Gastrocnemius medialis (tissue), 4 donors: ENCODE results near the gene ERI3. TPM values are rescaled to one million over a fixed set of nuclear protein-coding genes. Genes with fewer than 3 reads are reported as not detected.

Experiments
- ATAC-seq, 2 donors: fragments of 150-250 bp; one replicate each; pipeline ENCODE4 v1.9.1; 2016
- DNase-seq, 2 donors: peaks; one replicate each; pipeline ENCODE4 v3.0.0-alpha.2; 2019
- H3K27ac ChIP-seq, 4 donors: fragments of 200-600 bp; sonication (generic); 1 replicate in 1 of 4; 2 replicates in 3 of 4; pipeline ENCODE4 v1.5.1; 2016 to 2018; ENCODE audit warnings: mild to moderate bottlenecking in 2 of 4, moderate library complexity in 1 of 4
- H3K27me3 ChIP-seq, 3 donors: fragments of 200-600 bp; sonication (generic) in 2 of 3; 1 replicate in 1 of 3; 2 replicates in 2 of 3; pipeline versions ENCODE4 v1.5.1 to v1.6.0; 2016 to 2019; ENCODE audit warnings: mild to moderate bottlenecking in 1 of 3, moderate library complexity in 1 of 3
- H3K36me3 ChIP-seq, 2 donors: fragments of 200-600 bp; sonication (generic) in 1 of 2; one replicate each; pipeline ENCODE4 v1.5.1; 2017 to 2018
- H3K4me1 ChIP-seq, 2 donors: fragments of 200-600 bp; sonication (generic) in 1 of 2; one replicate each; pipeline ENCODE4 v1.5.1; 2016 to 2017; ENCODE audit warnings: mild to moderate bottlenecking in 2 of 2
- H3K4me3 ChIP-seq, 4 donors: fragments of 200-600 bp; sonication (generic) in 3 of 4; 1 replicate in 1 of 4; 2 replicates in 3 of 4; pipeline ENCODE4 v1.5.1; 2016 to 2019; ENCODE audit warnings: mild to moderate bottlenecking in 2 of 4
- H3K9me3 ChIP-seq, 3 donors: fragments of 200-600 bp; sonication (generic) in 2 of 3; 1 replicate in 1 of 3; 2 replicates in 2 of 3; pipeline ENCODE4 v1.5.1; 2016 to 2019
- CTCF ChIP-seq, 5 experiments: fragments of 450-650 bp in 3 of 5; fragments of 200-600 bp in 2 of 5; sonication (generic) in 2 of 5; IDR thresholded peaks in 4 of 5; conservative IDR thresholded peaks in 1 of 5; 1 replicate in 4 of 5; 2 replicates in 1 of 5; pipeline ENCODE4 v1.5.1; 2016 to 2019; ENCODE audit warnings: antibody characterized with exemption in 5 of 5, mild to moderate bottlenecking in 3 of 5, moderate library complexity in 3 of 5
- POLR2A ChIP-seq, 2 donors: fragments of 450-650 bp; IDR thresholded peaks; one replicate each; pipeline ENCODE4 v1.6.1; 2017; ENCODE audit warnings: antibody characterized with exemption in 2 of 2, mild to moderate bottlenecking in 2 of 2, moderate library complexity in 2 of 2
- in situ Hi-C, 4 donors: fragments of 200-750 bp; cut with MboI; loops; one replicate each; pipeline versions ENCODE4 v1.15.0 to v1.8.0; 2017; ENCODE audit warnings: low sequenced_read_pairs in 4 of 4
- intact Hi-C: fragments of 100-400 bp; cut with DNase I; formaldehyde crosslinking; loops from one replicate; pipeline ENCODE4 v1.15.1; 2023; ENCODE audit warnings: low total_unique reads
- total RNA-seq, 4 donors: library from RNA; depleted of rRNA; stranded (reverse); fragments of >200 nt; gene quantifications; one replicate each; pipeline versions ENCODE4 v1.1.0 to v1.2.3, GENCODE V29; 2016

ERI3 gene
- total RNA-seq, 4 donors from 2014 or later, result 53.8 to 101 (median 79.8) TPM

- intact Hi-C loops, result loop anchor here (5.0 kb wide), 1 partner anchor 107 kb away; no protein-coding TSS in a partner anchor
- Histone ChIP-seq H3K27me3 (no peaks in the 10 kb centered on the region), H3K4me3 (no peak overlapping the region), H3K27ac (peak overlapping the region in 3 of 4 donors; percentile 4 to 48 (median 14)), H3K4me1 (peaks cover 39 to 53% of the 10 kb centered on the region in 2 donors), H3K36me3 (peaks cover 0 to 5% of the 10 kb centered on the region in 2 donors), H3K9me3 (no peaks in the 10 kb centered on the region)
- ATAC-seq (peak; percentile 93 to 97), DNase-seq (peak; percentile 51 to 55)
- in situ Hi-C loops, result no loop called here
- TF ChIP-seq POLR2A (IDR thresholded peaks at IDR 0.05), result no peak
- TF ChIP-seq CTCF (IDR thresholded peaks at IDR 0.05 in 4 of 5, conservative IDR thresholded peaks at IDR 0.05 in 1 of 5), result no peak
Measured at GRCh38 chr1:44323947-44324346, 31.1 kb downstream of the ERI3 start.

GRCh38 chr1:44322367-44322766 lies 32.7 kb downstream of the ERI3 start:
- no peaks in the 10 kb centered on the region for H3K9me3 ChIP-seq
- in situ Hi-C loops, result no loop called here
- no peak overlapping the region for H3K27ac ChIP-seq
- H3K4me3 ChIP-seq, result no peak overlapping the region
- H3K27me3 ChIP-seq, result no peaks in the 10 kb centered on the region
- no peak for DNase-seq
- intact Hi-C loops, result loop anchor here (5.0 kb wide), 1 partner anchor 105 kb away; no protein-coding TSS in a partner anchor
- TF ChIP-seq CTCF (IDR thresholded peaks at IDR 0.05 in 4 of 5, conservative IDR thresholded peaks at IDR 0.05 in 1 of 5) (no peak), POLR2A (IDR thresholded peaks at IDR 0.05) (no peak)
- H3K36me3 ChIP-seq, result peaks cover 0 to 5% of the 10 kb centered on the region in 2 donors
- ATAC-seq, result no peak
- peaks cover 24 to 38% of the 10 kb centered on the region in 2 donors for H3K4me1 ChIP-seq

- H3K36me3 ChIP-seq, result peaks cover 0 to 5% of the 10 kb centered on the region in 2 donors
- H3K27me3 ChIP-seq, result no peaks in the 10 kb centered on the region
- no peaks in the 10 kb centered on the region for H3K9me3 ChIP-seq
- H3K27ac ChIP-seq, result no peak overlapping the region
- in situ Hi-C loops (no loop called here), intact Hi-C loops (loop anchor here (5.0 kb wide), 1 partner anchor 104 kb away; no protein-coding TSS in a partner anchor)
- peaks cover 20 to 33% of the 10 kb centered on the region in 2 donors for H3K4me1 ChIP-seq
- ATAC-seq (no peak), DNase-seq (no peak)
- TF ChIP-seq CTCF (IDR thresholded peaks at IDR 0.05 in 4 of 5, conservative IDR thresholded peaks at IDR 0.05 in 1 of 5), result no peak
- TF ChIP-seq POLR2A (IDR thresholded peaks at IDR 0.05), result no peak
- no peak overlapping the region for H3K4me3 ChIP-seq
Measured at GRCh38 chr1:44321466-44321865, 33.6 kb downstream of the ERI3 start.

- Histone ChIP-seq H3K4me3 (no peak overlapping the region), H3K4me1 (peaks cover 6 to 8% of the 10 kb centered on the region in 2 donors), H3K9me3 (no peaks in the 10 kb centered on the region), H3K27me3 (no peaks in the 10 kb centered on the region), H3K27ac (no peak overlapping the region), H3K36me3 (peaks cover 0 to 13% of the 10 kb centered on the region in 2 donors)
- in situ Hi-C loops (loop anchor here in 2 of 4 donors (10.0 kb wide), 1 partner anchor 104 kb away; the partner anchor contains the start of gene DMAP1 (in 2 of the 2)), intact Hi-C loops (no loop called here)
- DNase-seq, result no peak
- TF ChIP-seq POLR2A (IDR thresholded peaks at IDR 0.05) (no peak), CTCF (IDR thresholded peaks at IDR 0.05 in 4 of 5, conservative IDR thresholded peaks at IDR 0.05 in 1 of 5) (peak; percentile 50 to 77 (median 73))
- peak in 1 of 2 donors; percentile 33 for ATAC-seq
Measured at GRCh38 chr1:44318097-44319088, 36.7 kb downstream of the ERI3 start.
